Stimulated activated CD4-positive, alpha-beta T cell treated with anti-CD3 and anti-CD28 coated beads, Interleukin-1b, Interleukin-23, amount 100 ng/mL, for 48 hours (primary cell): ENCODE data around the gene IL13.

Experiments
- DNase-seq: peaks from one replicate; pipeline ENCODE4 v3.0.0-alpha.2; 2020

Gene IL13

DNA sequence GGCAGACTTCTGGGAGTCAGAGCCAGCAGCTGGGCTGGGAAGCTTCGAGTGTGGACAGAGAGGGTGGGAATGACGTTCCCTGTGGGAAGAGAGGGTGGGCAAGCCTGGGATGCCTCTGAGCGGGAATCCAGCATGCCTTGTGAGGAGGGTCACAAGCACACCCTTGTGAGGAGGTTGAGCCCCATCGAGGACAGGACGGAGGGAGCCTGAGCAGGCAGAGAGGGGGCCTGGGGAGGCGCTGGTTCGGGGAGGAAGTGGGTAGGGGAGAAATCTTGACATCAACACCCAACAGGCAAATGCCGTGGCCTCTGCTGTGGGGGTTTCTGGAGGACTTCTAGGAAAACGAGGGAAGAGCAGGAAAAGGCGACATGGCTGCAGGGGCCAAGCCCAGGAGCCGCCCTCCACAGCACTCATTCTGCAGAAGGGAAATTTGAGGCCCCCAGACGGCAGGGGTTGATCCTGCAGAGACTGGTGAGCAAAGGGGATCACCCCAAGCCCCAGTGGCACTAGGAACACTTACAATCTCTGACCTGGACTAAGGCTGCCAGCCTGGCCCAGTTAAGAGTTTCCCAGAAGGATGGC, 1.1 kb upstream of the IL13 start:
- DNase-seq = no peak

DNA sequence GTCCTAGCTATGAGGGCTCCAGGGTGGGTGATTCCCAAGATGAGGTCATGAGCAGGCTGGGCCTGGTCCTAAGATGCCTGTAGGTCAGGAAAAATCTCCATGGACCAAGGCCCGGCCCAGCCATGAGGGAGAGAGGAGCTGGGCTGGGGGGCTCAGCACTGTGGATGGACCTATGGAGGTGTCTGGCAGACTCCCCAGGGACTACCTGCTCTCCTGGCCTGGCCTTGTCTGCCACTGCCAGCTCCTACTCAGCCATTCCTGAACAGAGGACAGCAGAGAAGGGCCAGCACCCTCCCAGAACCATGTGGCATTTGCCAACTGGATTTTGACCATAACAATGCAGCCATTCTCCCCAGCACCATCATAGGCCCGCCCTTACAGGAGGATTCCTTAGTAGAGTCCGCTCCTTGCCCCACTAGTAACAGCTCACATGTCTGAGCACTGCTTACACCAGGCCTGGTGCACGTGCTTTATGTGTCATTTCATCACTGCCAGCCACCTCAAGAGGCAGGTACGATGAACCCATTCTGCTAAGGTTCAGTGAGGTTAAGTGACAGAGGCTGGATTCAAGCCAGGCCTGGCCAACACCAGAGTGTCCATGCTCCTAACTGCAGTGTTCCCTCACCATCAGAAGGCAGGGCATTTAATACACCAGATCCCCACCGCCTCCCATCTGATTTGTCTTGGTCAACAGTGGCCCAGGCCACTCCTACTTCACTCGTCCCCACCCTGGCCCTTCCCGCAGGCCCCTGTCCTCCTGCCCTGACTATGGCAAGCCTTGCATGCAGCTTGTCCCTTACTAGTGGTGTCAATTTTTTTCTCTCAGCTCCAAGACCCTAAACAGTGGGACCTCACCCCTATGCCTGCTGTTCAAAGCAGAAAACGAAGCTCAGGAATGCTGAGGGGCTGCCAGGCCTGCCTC, 669 bp downstream of the IL13 start:
- no peak for DNase-seq

DNA sequence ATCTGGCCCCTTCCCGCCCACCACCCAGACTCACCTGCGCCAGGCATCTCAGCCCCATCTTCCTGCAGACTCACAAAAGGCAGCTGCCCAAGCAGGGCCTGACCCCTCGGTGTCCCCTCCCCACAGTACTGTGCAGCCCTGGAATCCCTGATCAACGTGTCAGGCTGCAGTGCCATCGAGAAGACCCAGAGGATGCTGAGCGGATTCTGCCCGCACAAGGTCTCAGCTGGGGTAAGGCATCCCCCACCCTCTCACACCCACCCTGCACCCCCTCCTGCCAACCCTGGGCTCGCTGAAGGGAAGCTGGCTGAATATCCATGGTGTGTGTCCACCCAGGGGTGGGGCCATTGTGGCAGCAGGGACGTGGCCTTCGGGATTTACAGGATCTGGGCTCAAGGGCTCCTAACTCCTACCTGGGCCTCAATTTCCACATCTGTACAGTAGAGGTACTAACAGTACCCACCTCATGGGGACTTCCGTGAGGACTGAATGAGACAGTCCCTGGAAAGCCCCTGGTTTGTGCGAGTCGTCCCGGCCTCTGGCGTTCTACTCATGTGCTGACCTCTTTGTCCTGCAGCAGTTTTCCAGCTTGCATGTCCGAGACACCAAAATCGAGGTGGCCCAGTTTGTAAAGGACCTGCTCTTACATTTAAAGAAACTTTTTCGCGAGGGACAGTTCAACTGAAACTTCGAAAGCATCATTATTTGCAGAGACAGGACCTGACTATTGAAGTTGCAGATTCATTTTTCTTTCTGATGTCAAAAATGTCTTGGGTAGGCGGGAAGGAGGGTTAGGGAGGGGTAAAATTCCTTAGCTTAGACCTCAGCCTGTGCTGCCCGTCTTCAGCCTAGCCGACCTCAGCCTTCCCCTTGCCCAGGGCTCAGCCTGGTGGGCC, 1.9 kb downstream of the IL13 start:
- DNase-seq = no peak

DNA sequence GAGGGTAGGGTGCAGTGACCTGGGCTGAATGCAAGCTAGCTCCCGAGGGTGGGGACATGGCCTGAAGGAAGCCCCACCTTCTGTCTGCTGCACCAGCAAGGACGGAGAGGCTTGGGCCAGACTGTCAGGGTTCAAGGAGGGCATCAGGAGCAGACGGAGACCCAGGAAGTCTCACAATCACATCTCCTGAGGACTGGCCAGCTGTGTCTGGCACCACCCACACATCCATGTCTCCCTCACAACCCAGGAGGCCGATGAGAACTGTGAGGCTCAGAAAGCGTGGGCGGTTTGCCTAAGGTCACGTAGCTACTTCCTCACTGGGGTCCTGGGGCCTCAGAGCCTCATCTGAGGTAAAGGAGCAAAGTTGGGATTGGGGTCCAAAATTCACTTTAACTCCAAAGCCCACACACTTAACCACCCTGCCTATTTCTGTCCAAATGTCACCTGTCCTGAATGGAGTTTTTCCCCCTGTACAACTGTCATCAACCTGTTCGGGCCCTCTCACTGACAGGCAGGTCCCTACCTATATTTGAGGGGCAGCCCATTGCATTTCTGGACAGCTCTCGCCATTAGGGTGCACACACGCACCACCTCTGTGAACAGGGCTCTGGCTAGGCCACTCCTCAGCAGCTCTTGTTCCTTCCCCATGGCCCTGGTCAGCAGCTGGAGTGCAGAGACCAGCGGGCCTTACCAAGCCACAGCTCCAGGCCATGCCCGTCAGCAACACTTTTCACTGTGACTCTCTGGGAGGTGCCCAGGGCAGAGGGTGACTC, 3.4 kb downstream of the IL13 start:
- DNase-seq = no peak

DNA sequence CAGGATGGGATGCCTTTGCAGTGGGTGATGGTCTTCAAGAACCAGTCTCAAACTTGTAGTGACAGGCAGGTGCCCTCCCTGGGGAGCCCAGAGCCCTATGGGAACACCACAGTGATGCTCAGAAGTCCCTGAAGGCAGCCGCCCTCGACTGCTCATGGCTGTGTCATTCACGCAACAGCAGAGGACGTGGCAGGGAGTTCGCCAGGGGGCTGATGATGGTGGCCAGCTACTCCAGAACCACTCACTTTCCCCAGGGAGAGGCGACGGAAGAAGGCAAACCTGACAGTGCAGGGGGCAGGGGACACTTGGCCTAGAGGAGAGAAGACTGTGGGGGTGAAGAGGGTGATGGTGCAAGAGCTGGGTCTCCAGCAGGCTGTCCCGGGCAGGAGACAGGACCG, 4.0 kb downstream of the IL13 start:
- DNase-seq = no peak

DNA sequence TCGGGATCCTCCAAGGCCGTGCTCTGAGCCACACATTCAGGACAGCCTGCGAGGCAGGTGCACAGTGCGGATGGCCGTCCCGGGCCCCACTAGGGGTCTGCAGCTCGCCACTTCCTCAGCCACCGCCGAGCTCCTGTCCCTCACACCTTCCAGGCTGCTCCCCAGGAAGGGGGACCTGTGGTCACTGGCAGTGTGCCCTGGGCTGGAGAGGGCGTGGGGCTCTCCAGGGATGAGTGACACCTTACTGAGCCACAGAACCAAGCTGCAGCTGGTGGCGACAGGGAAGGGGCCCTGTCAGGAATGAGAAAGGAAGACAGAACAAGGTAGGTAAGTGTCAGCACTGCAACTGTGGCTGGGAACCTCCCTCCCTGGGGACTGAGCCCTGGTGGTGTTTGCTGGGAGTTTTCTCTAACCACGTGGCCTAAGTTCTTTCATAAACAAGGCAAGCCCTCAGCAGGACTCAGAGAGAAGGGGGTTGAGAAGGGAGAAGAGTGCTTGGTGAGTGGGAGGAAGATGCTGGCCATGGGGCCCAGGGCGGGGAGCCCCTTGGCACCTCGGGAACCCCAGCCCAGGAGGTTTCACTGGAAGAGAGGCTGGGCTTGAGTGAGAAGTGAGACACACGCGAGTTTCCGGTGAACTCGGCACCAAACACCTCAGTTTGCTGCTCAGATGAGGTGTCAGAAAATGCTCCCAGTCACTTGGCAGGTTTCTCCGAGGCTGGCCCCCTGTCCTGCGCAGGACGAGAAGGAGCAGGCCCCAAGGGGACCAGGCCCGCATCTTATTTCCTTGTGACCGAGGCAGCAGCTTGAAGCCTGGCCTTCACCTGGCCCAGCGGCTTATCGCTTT, 5.2 kb downstream of the IL13 start:
- peak; percentile 78 for DNase-seq

DNA sequence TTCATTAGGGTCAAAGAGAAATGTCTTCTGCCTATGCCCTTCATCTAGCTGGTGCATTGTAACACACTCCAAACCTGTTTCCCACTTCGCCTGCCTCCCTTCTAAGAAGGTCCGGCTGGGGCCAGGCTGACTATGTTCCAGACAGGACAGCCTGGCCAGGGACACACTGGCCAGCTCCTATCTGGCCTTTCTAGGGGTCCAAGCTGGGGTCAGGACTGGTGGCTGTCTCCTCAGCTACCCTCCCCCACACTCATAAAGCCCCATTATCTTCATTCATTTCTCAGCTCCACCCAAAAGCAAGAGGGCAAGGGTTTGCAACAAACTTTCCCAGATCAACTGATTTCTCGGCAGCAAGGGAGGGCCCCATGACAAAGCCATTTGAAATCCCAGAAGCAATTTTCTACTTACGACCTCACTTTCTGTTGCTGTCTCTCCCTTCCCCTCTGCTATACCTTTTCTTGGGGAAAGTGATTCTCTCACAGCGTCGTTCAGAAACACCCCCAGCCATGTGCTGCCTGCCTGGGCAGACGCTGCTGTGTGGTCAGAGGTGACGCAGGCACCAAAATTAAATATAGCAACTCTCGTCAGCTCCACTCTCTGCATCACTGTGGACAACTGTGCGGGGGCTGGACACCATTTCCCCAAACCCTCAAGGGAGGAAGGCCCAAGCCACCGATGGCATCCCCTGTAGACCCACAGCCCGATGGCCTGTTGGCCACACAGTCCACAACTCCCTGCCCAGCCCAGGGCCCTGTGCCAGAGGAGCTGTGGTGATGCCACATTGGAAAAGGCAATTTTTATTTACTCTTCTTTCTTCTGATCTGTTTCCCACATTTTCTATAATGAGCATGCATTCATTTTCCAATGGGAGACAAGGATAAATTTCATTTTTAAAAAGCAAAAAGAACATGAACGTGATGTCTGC, 6.1 kb downstream of the IL13 start:
- DNase-seq = no peak

DNA sequence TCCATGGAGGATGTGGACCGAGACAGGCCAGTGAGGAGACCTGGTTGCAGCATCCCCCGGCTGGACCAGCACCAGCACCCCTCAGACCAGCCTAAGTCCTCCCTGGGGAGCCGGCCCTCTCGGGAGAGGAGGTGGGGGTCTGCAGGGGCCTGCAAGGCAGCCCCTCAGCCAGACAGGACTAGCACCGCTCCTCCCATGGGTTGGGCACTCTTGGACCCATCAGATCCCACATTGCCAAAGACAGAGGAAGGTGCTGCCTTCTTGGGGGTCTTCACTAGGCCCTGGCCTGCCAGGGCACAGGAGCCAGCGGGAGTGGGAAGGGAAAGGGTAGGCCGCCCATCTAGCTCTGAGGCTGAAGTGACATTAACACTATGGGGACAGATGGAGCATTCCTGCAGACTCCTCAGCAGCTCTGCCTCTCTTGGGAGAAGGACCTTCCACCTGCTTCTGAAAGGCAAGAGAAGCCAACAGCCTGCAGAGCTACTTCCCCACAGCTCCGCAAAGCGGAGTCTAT, 6.8 kb downstream of the IL13 start:
- no peak for DNase-seq

DNA sequence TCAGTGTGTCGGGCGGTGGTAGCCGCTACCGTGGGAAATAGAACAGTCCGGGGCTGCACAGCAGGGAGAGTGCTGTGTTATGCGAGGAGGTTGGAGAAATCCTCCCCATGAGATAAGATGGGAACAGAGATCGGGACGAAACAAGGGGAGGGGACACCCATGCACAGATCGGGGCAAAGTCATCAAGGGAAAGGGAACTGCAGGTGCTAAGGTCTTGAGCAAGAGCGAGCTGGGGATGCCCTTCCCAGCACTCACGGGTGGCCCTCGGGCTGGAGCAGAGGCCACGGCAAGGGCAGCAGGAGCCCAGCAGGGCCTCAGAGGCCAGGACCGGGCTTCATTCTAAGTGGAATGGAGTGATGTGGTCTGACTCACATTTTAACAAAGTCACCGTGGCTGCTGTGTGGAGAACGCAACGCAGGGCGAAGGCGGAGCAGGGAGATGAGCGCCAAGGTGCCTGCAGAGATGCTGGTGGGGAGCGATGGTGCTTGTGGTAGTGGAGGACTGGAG, 7.7 kb downstream of the IL13 start:
- DNase-seq = no peak

DNA sequence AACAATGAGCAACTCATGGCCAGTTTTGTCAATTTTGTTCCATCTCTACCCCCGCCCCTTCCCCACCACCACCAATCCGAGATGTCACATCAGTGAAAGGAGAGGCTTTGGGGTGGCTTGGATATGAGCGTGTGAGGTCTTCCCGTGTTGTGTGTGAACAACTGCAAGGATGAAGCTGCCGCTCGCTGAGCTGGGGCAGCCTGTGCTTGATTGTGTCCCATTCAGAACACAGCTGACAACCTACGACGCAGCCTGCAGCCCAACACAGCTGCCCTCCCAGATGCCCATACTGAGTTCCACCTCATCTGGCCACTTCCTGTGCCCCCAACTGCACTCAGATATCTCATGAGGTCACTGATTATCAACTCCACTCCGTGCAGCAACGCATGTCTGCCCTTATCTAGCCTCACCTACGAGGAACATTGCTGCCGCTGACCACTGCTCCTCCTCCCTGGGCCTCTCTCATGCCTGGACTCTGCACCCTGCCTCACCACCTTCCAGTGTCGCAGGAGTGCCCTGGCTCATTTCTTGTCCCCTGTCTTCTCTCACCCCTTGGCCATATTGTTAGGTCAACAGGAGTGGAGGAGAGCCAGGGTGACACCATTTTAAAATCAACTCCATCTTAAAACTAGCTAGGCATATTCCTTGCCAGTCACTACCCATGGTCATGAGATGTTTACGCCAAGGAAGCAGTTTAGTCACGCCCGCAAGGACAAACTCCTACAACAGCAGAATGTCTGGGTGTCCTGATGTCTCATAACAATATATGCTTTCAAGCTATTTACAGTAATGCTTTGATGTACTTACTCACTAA, 8.5 kb downstream of the IL13 start:
- DNase-seq = no peak

DNA sequence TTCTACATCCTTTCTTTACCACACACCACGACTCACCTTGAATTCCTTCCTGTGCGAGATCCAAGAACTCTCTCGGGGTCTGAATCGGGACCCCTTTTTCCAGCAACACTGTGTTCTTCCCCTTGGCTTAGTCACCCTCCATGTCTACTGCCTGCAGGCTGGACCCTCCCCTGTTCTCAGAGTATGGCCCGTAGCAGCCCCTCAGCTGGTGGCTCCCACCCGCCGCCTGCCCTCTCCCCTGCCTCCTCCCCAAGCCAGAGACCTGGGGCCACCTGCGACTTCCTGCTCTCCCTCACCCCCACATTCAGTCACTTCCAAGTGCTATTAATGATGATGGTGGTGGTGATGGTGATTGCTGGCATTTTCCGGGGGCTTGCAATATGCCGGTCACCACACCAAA, 9.3 kb downstream of the IL13 start:
- DNase-seq = no peak

DNA sequence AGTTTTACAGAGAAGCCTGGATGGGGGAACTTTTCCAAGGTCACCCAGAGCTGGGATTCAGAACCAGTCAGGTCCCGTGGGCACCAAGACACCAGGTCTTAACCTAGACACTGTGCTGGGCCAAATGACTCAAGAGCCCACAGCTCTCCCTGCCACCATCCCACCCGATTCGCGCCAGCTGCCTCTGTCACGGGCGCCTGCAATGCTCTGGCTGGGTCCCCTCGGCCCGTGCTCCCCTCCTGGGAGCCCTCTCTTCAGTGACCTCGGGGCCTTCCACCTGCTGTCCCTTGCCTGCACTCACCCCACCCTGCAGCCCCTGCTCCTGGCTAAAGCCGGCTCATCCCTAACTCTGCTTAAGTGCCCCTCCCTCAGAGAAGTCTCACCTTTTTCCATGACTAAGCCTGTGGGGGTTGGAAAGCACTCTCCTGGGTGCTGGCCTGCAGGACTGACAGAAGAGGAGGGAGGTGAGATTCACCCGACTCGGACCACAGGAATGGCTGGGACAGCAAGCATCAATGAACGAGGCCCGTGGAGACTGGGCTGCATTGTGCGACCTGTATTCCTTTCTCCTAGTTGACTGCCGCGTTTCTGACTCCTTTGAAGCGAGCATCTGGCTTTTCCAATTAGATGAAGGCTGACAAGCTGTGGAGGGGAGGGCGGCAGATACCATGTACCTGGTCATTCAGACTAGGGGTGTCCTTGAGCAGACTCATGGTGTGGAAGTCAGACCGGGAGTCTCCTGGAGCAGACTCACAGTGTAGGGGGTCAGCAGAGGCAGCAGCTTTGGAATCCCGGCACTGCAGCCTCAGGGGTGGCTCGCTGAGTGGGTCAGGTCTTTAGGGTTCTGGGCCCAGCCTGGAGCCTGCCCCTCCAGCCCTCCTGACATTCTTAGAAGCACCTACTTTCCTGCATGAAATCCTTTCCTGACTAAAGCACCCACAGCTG, 10.1 kb downstream of the IL13 start:
- no peak for DNase-seq

DNA sequence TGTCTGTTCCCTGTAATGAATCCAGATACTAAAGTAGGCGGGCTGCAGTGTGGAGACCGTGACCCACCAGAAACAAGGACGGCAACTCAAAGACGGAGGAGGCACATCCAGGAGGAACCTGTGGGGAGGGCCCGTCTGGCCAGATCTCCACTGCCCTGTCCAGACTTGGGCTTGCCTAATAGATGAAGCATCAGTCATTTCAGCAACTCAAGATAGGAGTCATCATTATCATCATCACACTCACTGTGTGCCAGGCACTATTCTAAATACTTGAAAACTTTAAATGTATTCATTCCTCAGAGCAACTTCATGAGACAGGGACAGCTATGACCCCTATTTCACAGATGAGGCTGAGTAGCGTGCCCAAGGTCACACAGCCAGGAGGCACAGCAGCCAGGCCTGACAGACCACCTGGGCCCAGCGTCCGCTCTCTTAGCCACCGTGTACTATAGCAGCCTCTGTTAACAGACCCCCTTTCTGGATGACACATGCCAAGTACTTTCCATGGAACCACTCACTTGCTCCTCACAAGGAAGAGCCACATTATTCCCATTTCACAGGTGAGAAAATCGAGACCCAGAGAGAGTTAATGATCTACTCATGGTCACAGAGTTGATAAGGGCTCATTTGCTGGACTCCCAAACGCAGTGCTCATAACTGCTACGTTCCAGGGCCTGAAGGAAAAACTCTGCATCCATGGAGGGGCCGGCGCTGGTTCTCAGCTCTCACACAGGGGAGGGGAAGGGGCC, 10.9 kb downstream of the IL13 start:
- no peak for DNase-seq

DNA sequence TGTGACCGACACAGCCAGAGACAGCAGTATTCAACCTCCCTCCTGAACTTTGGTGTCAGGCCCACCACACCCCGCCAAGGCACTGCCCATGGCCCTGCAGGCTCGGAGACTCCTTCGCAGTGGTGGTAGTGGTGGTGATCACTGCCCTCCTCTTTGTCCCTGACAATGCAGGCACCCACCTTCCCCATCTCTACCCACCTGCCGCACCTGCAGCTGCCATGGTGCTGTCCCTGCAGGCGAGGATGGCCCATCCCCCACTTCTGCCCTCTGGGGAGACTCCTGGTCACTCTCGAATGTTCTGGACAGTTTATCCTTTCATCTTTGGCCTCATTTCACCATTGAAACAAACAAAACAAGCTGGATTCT, 11.5 kb downstream of the IL13 start:
- DNase-seq = no peak

DNA sequence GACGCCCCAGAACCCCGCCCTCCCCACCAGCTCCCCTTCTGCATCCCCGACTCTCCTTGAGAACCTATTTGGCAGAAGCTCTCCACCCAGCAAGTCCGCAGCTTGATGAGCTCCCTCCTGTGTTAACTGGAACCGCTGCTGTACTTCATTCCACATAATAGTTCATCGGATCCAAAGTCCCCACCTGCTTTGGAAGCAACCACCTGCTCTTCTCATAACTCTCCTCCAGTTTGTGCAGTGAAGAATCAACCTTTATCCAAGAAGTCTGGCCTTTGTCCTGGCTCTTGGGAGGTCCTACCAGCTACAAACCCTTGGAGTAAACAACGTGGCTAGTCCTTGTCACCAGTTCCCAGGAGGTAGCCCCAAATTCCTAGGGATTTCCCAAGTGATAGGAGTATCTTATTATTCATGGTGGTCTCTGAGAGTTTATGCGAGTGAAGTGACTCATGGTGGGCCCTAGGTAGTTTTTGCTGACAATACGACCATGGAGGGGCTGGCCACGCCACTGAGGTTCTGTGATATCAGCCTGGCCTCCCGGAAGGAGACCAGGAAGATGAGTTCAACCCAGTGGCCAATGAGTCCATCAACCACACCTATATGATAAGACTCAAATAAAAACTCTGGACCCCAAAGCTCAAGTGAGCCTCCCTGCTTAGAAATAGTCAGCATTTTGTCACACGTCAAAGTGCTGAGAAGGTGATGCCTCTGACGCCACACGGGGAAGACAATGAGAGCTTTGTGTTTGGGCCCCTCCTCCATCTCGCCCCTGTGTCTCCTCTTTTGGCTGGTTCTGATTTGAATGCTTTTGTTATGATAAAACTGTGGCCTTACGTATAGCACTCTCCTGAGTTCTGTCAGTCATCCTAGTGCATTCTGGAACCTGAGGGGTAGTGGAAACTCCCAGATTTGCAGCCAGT, 12.3 kb downstream of the IL13 start:
- no peak for DNase-seq

DNA sequence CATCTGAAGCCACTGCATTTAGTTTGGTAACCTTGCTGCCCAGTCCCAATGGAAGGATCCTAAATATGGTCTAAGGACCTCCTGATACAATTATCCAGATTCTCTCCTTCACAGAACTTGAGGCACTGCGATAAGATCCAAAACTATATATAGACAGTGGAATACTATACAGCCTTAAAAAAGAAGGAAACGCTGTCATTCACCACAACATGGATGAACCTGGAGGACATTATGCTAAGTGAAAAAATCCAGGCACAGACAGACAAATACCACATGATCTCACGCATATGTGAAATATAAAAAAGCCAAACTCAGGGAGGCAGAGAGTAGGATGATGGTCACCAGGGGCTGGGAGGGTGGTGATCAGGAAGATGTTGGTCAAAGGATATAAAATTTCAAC, 13.0 kb downstream of the IL13 start:
- no peak for DNase-seq
